ENCODE results near the gene TBL3.
A peak's percentile ranks its signal among the peaks of the same experiment; 100 is the strongest.

The TBL3 gene

DNA sequence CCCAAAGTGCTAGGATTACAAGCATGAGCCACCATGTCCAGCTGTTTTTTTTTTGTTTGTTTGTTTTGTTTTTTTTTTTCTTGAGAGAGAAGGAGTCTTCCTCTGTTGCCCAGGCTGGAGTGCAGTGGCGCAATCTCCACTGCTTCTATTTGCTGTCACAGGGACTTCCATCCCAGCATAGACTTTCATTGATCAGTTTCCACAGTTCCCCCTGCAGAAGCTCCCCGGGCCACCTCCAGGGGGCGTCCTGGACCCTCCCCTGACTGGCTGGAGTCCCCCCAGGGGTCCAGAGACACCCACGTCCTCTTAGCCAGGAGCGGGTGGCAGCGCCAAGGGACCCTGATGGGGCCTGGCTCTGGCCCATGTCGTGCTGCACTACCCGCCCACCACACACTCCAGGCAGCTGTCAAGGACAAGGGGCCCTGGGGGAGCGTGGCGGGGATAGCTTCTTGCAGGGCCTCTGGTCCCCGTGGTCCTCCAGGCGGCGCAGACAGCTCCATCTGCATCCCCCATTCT, 44.6 kb downstream of the TBL3 start:
- DNase-seq (ENCODE audit: low spot score), result no peak

DNA sequence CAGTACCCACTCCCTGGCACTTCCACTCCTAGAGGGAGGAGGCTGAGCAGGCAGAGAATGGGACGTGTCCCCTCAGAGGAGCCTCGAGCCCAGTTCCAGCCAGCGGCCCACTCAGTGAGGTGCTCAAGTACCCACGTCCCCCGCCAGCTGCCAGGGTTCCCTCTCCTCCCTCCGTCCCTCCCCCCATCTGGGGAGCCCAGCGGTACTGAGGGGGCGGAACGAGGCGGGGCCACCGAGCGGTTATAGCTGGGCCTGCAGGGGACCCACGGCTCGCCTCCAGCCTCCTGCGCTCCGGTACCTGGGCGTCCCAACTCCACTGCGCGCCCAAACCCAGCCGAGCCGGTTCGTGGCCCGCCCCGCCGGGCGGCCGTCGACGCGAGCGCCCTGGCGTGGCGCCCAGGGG, 47.7 kb downstream of the TBL3 start, which contains the start of gene NPW:
TSS of gene NPW (plus strand) at position 268 of the 403 bp plus-strand sequence.
- peak; percentile 69 for DNase-seq (ENCODE audit: low spot score)

DNA sequence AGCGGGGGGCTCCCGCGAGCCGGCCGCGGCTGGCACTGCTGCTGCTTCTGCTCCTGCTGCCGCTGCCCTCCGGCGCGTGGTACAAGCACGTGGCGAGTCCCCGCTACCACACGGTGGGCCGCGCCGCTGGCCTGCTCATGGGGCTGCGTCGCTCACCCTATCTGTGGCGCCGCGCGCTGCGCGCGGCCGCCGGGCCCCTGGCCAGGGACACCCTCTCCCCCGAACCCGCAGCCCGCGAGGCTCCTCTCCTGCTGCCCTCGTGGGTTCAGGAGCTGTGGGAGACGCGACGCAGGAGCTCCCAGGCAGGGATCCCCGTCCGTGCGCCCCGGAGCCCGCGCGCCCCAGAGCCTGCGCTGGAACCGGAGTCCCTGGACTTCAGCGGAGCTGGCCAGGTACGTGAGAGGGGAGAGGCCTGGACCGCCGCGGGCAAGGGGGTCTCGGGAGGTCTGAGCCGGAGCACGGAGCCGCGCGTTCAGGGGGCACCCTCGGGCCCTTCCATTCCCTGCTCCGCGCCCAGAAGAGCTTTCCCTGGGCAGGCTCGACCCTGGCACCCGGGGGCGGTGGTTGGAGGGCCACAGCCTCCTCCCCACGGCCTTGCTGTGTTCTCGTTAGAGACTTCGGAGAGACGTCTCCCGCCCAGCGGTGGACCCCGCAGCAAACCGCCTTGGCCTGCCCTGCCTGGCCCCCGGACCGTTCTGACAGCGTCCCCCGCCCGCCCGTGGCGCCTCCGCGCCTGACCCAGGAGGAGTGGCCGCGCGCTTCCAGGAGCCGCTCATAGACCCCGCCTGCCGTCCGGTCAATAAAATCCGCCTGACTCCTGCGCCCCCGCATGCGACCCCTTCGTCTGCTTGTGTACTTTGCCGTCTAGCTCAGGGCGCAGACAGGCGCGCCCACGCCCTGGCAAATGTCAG, 48.3 kb downstream of the TBL3 start:
- no peak for DNase-seq (ENCODE audit: low spot score)

DNA sequence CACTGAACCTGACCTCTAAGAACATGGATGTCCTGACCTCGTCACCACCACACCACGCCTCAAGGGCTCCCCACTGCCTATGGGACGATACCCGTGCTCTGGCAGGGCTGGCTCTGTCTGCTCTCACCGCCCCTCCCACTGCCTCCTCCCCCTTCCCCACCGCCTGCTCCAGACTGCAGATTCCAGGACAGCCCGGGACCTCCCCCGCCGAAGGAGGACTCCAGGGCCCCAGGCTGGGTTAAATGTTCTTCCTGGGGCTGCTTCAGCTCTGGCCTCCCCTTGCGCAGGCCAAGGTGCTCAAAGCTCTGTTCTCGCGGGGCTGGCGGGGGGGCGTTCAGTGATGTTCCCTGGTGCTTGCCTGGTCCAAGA, 50.9 kb downstream of the TBL3 start:
- peak; percentile 88 for DNase-seq (ENCODE audit: low spot score)

DNA sequence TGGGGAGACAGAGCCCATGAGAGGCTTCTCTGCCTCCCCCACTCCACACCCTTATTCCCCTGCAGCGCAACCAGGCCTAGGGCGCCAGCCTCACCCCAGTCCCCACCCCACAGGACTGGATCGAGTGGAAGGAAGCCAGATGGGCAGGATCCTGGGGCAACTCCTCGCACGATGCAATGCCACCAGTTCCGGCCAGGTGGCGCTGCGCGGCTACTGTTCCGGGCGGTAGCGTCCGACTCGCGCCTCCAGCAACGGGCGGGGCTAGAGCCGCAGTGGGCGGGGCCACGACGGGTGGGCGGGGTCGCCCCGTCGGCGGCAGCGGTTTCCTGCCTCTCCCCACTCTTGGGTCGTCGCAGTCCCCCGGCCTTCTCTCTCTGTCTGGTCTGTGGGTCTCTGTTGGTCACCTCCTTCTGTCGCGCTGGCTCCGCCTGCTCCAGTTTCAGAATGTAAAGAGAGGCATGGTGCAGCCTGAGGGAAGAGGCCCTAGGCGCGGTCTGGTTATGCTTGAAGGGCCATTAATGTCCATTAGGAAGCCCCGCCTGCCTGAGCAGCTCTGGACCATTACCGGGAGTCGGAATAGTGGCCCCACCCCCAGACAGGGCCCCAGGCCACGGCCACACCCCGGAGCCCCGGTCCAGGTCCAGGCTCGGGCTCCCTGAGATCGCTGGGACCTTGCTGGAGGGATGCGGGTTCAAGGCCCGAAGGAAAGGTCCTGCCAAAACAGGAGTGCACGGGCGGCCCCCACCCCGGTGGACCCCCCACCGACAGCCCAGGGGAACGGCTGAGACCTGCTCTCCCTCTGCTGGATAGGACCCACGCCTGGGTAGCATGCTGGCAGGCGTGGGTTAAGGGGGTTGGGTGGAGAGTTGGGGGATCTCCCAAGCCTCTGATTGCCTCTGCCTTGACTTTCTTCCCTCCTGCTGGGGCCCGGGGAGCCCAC, 51.5 kb downstream of the TBL3 start:
- DNase-seq (ENCODE audit: low spot score), result peak; percentile 93

DNA sequence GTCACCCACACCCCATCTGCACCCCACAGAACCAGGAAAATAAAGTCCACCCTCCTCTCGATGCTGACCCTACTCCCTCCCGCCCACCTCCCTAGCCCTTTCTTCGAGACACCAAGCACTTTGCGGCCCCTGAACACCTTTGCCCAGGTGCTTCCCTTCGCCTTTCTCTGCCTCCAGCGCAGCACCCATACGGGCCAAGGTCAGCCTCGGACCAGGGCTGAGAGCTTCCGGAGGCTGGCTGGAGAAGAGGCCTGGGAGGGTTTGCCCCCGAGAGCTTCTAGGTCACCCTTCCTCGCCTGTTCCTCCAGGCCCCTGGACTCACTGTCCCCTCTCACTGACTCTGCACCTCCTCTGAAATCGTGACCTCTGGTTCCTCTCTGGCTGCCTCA, 52.2 kb downstream of the TBL3 start:
- no peak for DNase-seq (ENCODE audit: low spot score)

DNA sequence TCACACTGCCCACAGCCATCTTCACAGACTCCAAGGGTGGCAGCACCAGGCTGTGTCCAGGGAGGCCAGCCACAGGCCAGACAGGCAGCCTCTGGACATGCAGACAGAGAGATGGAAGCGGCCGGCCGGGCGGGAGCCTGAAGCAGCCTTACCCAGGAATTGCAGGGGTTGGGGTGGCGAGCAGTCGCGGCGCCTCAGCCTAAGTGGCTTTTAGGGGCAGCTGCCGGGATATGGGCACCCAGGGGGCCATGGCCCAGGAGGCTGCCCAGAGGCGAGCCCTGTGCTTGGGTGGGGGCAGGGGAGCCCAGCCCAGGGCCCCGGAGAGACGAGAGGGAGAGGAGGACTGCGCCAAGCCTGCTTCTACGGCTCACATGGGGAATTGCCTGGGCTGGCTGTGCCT, 53.4 kb downstream of the TBL3 start:
- DNase-seq (ENCODE audit: low spot score), result no peak

DNA sequence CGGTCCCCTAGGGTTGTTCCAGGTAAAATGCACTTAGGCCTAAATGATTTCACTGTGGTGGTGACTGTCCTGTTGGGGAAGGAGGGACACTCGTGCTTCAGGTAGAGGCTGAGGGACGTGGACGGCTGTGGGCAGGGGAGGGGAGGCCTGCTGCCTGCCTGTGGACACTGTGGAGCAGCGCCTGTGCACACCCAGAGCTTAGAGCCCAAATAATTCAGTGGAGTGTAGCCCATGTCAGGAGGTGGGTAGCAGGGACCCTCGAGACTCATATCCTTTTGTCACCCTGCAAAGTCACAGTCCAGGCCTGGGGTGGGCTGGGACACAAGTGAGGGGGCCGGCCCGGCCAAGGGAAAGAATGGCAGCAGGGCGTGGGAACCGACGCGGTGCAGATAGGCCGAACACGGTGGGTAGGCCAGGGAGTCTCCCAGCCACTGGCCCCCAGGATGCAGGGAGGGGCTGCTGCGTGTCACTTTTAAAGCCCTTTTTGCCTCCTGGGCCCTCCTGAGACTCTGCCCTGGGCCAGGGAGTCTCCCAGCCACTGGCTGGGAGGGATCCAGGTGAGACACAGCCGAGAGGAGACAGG, 54.1 kb downstream of the TBL3 start:
- DNase-seq (ENCODE audit: low spot score), result no peak

DNA sequence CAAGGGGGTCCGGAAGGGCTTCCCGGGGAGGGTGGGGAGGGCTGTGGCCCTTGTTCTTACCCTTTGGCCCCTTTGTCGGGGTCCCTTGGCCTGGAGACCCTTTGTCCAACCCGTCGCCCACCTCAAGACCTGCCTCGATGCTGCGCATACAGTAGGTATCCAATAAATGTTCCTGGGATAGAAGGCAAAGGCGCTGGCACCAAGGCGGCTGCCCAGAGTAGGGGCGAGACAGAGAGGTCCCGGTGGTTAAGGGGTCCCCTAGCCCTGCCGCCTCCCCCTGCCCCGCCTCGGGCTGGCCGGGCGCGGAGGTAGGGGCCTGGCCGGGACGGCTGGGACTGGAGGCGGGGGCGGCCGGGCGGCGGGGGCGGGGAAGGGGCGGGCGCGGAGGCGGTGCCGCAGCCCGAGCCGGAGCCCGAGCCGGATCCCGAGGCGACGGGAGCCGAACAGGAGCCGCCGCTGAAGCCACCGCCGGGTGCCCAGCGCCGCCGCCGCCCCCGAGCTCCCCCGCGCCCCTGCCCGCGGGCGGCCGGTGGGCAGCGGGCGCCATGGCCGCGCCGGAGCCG, 54.7 kb downstream of the TBL3 start, which contains the start of gene NHERF2:
TSS of gene NHERF2 (plus strand) at position 442 of the 563 bp plus-strand sequence. CDS start at position 546, 104 bp downstream.
- peak; percentile 79 for DNase-seq (ENCODE audit: low spot score)

DNA sequence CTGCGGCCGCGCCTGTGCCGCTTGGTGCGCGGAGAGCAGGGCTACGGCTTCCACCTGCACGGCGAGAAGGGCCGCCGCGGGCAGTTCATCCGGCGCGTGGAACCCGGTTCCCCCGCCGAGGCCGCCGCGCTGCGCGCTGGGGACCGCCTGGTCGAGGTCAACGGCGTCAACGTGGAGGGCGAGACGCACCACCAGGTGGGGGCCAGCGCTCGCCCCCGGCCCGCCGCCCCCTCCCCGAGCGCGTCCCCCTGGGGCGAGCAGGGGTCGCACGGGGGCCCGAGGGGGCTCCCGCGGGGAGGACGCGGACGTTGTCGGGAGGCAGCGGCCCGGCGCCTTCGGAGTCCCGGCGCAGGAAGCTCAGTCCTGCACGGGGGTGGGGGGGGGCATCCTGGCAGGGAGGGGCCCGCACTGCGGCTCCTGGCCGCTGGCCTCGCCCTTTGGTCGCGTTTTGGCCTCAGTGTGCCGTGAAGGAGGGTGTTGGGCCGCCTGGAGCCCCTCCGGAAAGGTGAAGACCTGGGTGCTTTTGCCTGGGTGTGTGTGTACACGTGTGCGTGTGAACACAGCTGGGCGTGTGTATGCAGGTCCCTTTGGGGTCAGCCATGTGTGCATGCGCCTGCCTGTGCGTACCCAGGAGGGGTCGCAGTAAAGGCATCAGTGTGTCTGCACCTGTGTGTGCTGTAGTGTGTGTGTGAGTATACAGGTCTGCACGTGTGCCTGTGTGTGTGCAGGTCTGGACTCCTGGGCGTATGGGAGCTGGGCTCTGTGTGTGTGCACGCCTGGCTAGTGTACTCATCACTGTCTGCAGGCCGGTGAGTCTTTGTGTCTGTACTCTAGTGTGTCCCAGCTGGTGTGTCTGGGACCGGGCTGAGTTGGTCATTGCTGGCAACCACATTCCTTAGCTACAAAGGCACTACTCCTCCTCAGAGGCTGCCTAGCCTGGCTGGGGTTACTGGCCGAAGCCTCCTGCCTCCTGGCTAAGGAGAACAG, 55.5 kb downstream of the TBL3 start:
- DNase-seq (ENCODE audit: low spot score), result no peak

DNA sequence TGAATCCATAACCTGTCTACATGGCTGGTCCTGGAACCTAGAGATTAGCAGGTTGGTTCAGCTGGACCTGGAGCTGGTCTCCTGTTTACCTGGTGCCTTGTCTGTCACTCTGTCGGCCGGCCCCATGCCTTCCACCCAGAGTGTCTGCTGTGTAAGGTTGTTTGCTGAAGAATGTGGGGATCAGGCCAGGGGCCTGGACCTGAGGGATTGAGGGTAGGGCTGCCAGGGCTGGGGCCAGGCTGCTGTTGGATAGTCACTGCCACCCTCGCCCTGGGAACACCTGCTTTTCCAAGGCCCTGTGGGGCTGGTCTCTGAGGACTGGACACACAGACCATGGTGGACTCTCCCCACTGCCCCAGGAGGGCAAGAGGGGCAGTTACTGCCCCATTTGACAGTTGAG, 56.3 kb downstream of the TBL3 start:
- no peak for DNase-seq (ENCODE audit: low spot score)

DNA sequence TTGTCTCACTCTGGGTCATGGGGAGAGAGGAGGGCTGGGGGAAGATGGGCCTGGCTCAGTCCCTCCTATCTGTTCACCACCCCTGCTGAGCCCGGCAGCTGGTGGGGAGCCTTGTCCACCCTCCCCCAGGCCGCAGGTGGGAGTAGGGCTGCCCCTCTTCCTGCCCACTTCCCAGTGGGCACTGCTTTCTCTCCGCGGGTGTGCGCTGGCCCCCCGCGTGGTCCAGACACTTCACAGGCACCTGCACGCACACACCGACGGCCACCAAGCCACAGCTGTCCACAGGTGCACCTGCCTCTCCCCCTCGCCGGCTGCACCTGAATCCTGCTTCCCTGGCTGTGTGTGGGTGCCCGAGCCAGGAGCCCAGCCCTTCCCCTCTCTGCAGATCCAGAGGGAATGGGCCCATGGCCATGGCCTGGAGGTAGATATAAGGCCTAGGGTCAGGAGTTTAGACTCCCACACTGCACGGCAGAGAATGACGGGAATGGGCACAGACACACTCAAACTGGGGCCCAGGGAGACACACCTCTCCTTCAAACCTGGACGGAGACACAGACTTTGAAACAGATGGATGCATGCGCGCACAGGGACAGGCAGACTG, 56.9 kb downstream of the TBL3 start:
- no peak for DNase-seq (ENCODE audit: low spot score)

DNA sequence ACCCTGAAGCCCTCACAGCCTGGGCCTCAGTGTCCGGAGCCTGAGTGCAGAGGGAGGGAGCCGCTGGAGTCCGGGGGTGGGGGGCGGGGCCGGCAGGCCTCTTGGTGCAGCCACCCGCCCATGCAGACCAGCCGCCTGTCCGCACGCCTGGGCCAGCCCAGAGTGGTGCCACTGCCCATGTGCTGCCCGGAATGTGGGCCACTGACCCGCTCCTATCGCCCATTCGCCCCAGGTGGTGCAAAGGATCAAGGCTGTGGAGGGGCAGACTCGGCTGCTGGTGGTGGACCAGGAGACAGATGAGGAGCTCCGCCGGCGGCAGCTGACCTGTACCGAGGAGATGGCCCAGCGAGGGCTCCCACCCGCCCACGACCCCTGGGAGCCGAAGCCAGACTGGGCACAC, 57.5 kb downstream of the TBL3 start:
- no peak for DNase-seq (ENCODE audit: low spot score)

DNA sequence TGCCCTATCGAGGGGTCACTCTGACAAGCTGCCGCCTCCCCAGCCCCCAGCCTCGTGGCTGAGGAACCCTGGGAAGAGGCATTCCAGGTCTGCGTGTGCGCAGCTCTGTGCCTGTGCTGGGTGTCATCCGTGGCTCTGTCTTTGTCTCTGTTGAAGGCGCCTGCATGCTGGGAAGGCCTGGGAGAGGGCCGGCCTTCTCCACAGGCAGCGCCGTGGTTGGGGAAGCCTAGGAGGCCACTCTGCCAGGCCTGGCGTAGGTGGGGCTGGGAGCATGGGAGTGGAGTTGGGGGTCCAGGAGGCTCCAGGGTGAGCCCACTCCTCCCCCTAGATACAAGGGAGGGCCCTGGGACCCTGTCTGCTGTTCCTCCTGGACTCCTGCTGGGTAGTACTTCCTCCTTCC, 58.2 kb downstream of the TBL3 start:
- no peak for DNase-seq (ENCODE audit: low spot score)

DNA sequence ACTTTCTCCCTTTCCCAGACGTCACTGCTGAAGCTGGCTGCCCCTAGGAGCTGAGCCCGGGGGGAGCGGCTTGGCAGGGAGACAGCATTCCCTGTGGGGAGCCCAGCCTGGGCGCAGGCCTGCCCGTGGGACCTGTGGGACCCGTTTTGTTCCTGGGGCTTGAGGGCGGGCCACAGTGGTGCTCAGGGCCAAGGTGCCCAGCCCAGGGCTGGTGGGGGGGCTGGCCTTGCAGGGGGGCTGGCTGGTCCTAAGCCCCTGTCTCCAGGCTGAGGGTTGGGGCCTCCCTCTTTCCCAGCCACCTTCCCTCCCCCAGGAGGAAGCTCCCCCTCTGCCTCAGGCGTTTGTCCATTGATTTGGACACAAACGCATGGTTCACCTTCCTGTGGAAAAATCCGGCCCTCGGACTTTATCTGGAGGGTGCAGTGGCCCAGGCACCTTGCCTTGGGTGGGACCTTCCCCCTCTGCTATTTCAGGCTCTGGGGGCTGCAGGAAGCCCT, 59.3 kb downstream of the TBL3 start:
- DNase-seq (ENCODE audit: low spot score), result no peak
